GM19351 (cell line): ENCODE measurements around the gene WWOX.
"Not testable (repeated sequence)": the region's sequence is repeated elsewhere in the genome, so short reads cannot be mapped to it uniquely, and the experiment has no call there.

Source experiments
- ATAC-seq: cut with Tn5 transposase; IDR thresholded peaks from one replicate; pipeline ENCODE4 v1.9.1; 2021; ENCODE audit warnings: mild to moderate bottlenecking, moderate library complexity; ENCODE audit not compliant: unreplicated experiment

The WWOX gene

DNA sequence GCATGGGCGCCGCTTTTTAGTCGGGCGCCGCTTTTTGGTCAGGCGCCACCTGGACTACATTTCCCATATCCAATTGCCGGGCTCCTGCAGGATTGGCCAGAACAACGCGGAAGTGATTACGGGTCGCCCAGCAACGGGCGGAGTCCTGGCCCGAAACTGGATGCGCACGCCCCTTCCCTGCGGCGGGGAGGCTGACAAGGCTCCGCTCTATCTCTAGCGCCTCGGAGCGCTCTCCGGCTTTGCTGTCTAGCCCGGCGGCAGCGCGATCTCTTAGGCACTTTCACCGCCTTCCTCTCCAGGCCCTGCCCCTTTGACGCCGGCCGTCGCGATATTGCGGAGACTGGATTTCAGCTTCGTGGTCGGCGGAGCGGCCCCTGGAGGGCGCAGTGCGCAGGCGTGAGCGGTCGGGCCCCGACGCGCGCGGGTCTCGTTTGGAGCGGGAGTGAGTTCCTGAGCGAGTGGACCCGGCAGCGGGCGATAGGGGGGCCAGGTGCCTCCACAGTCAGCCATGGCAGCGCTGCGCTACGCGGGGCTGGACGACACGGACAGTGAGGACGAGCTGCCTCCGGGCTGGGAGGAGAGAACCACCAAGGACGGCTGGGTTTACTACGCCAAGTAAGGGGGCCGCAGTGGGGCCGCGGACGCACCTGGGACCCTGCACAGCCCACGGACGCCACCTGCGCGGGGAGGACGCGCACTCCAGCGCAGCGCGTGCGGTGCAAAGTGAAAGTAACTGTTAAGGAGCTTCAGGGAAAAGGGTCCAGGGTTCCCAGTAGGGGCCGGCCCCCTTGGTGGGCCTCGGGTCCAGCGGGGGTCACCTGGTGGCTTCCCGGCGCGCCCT is at the start of gene WWOX:
Gene WWOX (plus strand): TSS at position 384 of the 841 bp plus-strand sequence.
- peak; percentile 95 for ATAC-seq

DNA sequence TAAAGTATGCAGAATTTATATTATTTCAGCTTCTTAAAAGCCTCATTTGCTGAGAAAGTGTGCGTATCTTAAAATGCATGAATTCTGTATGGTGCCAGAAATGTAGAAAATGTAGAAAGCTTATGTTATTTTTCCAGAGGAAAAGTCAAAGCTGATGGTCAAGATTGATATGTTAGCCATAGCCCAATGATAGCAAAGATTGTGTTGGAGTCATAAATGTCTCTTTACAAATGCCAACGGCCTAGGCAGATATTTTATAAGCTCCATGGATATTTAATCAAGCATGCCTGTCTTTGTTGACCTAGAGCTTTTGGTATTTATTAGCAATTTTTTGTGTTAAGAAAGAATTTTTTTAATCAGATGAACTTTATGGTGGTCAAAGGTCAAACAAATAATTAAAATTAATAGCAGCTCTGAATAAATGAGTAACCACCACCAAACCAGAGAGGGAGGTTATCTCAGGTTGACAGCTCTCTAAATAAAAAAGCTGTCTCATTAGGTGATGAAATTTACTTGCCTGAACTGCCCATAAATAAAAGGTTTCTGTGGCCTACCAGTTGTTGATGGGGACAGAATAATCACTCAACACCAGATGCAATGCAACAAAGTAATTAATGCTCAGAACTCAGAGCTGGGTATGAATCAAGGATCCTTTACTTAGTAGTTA is 48.6 kb upstream of the WWOX start:
- no peak for ATAC-seq

DNA sequence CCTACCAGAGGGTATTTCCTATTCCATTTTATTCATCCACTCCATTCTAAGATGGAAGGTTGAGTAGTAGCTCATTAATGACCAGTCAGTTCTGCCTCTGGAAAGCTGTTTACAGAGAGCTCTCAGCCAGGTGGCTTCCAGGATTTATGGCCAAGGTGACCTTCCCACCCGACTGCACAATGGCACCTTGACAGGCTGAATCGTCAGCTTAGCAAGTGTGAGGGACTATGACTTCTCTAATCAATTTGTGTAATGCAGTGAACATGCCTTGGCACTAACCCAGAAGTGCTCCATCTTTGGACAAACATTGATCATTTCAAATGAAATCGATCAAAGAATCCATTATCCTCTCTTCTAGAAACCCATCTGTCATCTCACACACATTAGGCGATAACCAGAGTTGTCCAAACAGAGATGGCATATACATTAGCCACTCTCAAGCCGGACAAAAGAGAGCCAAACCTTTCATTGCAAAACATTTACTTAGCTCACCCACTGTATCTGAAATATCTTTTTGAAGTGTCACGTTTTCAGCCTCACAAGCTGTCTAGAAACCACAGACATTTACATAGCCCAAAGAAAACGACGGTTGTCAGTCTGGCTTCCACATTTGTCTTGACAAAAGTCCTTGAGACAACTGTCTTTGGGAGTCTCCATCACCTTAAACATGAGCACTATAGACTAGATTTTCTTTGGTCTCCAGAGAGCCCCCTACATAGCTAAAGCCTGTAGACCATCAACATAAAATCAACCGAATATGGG is 41.5 kb upstream of the WWOX start:
- ATAC-seq, result no peak

DNA sequence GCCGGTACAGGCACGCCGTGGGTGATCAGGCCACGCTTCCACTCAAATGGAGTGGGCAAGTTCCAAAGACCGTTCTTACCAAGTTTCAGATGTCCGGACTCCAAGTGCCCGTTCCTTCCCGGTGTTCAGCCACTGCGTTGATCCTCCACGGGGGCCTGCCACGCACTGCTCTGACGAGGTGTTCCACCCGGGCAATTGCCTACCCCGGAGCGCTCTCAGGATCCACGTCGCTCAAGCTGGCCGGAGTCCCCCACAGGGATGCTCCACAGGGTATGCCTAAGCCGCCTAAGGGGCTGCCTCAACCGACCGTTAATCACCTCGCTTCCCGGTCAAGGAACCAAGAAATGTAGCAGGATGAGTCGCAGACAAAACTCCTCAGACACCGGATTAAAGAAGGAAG is 39.6 kb upstream of the WWOX start:
- ATAC-seq, result not testable (repeated sequence)

DNA sequence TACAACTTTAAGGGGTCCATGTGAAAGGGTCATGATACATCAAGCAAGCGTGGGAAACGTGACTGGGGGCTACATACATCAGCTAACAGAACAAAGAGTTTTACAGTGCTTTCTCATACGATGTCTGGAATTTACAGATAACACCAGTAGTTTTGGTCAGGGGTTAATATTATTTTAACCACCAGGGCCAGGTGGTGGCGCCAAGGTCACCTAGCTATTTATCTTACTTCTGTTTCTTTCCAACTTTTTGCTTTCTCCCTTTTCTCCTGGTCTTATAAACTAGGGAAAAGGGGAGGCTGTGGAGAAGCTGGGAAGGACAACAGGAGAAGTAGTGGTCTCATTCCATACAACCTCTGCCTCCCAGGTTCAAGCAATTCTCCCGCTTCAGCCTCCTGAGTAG is 39.2 kb upstream of the WWOX start:
- no peak for ATAC-seq

DNA sequence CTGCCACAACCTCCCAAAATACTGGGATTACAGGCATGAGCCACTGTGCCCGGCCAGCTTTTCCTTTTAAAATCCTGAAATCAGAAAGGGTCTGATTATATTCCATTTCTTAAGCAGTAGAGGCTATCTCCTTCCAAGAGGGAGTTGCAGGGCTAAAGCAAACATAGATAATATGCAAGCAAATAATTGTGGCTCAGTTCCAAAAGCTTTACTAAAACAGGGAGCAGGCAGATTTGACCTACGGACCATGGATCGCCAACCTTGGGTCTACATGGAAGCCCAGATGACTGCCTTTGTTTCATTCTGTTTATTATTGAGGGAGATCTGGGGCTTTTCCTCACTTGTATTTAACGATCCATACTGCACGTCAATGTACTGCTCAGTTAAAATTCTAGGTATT is 38.6 kb upstream of the WWOX start:
- no peak for ATAC-seq

DNA sequence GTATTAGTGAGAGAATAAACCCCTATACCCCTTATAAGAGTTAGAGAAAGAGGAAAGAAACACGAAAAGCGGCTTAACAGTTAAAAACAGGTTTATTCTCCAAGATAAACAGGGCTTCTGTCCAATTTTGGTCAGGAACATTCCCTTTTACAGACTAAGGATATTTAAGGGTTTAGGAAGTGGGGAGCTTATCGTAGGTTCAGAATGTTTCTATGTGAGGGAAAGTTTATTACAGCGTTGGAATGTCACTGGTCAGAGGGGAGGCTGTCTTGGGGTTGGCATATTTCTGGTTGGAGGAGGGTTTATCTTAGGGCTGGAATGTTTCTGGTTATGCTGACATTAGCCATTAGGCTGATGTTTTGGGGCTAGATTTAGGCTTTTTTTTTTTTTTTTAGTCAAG is 34.1 kb upstream of the WWOX start:
- no peak for ATAC-seq

DNA sequence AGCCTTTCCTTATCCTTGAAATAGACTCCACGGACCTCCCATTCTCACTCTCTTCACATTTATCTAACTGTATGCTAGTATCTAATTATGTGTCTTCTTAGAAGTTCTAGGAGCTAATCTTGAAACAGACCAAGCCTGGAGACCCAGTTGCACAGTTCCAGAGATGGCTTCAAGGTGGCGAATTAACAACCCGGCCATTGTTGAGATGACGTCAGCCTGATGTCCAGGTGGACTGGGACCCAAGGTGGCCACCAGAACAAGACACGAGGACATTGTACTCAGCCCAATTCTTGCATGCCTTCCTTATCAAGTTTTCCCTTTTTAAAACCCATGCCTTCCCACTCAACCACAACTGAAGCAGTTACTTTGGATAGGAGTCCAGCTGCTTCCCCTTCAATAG is 29.5 kb upstream of the WWOX start:
- ATAC-seq, result no peak

DNA sequence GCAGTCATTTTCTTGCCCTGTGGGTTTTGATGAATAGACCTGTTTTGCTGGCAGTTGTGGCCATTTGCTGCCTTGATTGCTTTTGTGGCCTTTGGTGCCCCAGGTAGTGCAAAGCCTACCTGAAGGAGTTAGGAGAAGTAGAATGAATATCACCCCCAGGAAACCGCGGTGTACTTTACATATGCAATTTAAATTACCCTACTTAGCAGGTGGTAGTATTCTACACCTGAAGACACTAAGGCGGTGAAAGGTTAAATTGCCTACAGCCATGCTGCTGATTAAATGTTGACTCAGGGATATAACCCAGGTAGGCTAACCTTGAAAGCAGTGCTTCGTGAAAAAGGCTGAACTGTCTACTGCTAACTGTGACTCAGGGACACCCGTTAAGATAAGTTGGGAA is 27.2 kb upstream of the WWOX start:
- no peak for ATAC-seq

DNA sequence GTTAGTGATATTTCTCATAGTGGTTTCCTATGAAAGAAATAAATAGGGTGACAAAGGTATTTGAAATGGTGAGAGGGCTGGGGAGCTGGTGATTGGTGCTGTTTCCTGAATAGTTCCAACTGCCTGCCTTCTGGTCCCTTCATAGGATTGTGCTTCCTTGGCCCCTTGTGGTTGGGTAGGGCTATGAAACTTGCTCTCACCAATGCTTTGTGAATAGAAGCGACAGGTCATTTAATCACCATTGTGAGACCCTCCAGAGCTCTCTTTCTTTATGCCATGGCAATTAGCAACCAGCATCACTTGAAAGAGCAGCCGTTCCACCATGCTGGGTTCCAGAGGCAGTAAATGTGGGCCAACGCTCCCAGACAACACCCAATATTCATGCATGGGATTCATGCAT is 23.7 kb upstream of the WWOX start:
- no peak for ATAC-seq

DNA sequence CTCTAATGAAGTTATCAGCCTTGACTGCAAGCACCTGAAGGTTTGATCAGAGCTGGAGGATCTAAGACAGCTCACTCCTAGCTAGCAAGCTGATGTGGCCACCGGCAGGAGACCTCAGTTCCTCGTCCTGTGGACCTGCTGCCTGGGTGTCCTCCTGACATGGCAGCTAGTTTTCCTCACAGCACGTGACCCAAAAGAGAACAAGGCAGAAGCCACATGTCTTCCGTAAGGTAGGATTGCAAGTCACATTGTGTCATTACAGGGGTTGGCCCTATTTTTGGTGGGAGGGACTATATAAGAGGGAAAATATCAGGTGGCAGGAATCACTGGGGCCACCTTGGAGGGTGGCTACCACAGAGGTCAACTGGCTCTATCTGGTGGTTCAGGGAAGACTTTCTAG is 18.1 kb upstream of the WWOX start:
- ATAC-seq, result no peak

DNA sequence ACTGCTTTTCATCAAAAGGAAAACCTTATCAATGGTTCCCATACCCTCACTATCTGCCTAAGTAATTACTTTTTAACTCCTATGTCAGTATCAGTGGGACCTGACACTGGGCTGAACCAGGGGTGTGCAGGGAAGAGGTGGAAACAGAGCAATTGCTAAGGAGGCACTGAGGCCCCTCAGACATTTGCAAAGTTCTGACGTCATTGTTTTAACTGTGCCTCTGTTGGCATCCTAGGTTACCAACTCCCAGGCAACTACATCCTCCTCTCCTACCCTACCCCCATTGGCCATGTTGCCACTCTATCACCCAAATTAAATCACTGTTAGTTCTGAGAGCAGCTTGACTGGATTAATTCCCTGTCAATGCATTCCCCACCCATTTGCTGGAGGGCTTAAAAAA is 8.0 kb upstream of the WWOX start:
- ATAC-seq, result no peak

DNA sequence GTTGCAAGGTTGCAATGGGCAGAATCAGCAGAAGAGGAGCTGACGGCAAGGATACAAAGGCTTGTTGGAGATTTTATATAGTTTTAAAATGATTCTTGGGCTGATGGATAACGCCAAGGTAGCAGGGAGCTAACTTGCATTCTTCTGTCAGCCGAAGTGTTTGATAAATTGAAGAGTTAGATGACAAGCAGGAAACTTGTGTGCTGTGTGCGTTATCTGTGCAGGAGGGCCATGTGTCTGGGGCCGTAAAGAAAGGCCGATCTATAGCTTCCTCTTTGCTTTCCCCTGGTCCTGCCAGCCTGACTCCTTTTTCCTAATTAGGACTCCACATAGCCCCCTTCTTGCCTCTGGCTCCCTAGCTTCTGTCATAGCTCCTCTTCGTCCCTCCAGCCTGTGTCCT is 6.7 kb upstream of the WWOX start:
- ATAC-seq, result no peak

DNA sequence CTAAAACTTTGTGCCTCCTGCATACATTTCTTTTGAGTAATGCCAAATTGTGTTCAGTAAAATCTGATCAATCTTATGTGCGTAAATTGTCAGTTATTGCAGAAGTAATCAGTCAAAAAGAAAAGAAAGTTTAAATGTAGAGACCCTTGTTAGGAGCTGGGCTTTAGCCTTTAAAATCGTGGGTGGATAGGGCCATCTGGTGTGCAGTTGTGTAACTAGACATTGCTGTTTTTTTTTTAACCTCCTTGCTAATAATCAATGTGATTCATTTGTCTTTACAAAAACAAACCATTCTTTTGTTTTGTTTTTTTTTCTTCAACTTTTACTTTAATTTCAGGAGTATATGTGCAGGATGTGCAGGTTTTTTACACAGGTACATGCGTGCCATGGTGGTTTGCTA is 5.3 kb upstream of the WWOX start:
- ATAC-seq, result no peak

DNA sequence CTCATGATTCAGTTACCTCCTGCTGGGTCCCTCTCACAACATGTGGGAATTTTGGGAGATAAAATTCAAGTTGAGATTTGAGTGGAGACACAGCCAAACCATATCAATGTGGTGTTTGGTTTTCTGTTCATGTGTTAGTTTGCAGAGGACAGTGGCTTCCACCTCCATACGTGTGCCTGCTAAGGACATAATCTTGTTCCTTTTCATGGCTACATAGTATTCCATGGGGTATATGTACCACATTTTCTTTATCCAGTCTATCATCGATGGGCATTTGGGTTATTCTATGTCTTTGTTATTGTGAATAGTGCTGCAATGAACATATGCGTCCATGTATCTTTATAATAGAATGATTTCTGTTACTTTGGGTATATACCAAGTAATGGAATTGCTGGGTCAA is 4.5 kb upstream of the WWOX start:
- no peak for ATAC-seq

DNA sequence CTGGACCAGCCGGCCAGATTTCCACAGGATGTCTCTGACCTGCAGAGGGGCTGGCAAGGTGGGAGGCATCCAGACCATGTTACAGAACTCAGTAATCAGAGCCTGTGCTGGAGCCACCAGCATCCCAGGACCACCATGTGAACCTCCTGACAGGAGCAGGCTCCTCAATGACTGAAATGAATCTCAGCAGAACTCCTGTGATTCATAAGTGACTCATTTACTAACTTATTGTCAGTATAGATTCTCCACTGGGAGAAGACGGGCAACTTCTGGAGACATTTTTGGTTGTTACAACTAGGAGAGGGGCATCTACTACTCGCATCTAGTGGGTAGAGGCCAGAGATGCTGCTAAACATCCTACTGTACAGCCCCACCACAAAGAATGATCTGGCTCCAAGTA is 3.1 kb upstream of the WWOX start:
- ATAC-seq, result no peak

DNA sequence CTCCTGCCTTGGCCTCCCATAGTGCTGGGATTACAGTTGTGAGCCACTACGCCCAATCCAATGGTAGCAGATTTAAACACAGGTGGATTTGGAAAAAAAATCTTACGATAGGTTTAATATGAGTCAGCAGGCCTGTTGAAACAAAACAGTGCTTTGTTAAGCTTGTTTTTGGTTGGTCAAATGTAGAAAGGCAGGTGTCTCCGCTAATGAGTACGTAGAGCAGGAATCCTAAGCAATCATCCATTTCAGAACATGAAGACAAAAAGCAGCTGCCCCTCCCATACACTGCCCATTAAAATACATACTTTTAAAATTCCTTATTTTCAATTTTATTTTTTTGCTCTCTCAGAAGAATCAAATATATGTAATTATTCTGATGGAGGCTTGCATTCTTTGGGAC is 1.9 kb upstream of the WWOX start:
- ATAC-seq, result no peak

DNA sequence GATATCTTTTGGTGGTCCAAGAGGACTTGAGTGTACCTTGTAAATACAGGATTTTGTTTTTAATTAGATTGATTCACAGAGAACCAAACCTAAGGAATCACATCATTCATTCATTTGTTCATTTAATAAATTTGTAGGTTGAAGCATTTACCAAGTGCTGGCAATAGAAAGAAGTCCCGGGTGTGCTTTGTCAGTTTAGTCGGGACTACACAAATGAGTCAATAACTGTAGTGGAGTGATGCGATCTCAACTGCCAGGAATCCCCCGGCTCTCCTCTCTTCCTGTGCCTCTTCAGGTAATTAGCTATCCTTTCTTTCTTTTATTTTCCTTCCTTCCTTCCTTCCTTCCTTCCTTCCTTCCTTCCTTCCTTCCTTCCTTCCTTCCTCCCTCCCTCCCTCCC is 1.4 kb upstream of the WWOX start:
- no peak for ATAC-seq

DNA sequence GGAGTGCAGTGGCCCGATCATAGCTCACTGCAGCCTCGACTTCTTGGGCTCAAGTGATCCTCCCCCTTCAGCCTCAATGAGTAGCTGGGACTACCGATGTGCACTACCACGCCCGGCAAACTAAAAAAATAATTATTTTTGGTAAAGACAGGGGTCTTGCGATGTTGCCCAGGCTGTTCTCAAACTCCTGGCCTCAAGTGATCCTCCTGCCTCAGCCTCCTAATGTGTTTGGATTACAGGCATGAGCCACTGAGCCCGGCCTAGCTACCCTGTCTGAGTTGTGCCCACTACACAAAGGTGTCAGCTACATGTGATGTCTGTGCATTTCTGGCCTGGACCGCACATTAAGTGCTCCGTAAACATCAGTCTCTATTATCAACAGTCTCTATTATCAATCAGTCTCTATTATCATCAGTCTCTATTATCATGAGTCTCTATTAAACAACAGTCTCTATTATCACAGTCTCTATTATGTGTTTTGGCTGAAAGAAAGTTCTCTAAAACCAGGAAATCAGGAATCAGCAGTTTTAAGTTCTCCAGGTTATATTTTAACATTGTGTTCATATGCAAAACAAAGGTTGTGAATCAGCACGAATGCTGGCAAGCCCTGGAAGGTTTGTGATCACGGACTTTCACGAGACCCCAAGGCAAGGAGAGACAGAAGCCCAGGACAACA is 721 bp upstream of the WWOX start:
- no peak for ATAC-seq

DNA sequence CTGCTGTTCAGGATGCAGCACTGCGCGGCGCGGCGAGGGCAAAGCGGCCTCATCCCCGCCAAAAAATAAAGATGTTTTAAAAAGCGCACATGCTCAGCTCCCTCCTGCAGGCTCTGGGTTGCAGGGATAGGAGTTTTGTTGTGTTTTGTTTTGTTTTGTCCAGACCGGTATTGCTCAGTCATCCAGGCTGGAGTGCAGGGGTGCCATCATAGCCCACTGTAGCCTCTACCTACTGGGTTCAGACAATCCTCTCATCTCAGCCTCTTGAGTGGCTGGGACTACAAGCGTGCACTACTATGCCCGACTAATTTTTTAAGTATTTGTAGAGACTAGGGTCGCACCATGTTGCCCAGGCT is 636 bp downstream of the WWOX start:
- ATAC-seq, result peak; percentile 35

DNA sequence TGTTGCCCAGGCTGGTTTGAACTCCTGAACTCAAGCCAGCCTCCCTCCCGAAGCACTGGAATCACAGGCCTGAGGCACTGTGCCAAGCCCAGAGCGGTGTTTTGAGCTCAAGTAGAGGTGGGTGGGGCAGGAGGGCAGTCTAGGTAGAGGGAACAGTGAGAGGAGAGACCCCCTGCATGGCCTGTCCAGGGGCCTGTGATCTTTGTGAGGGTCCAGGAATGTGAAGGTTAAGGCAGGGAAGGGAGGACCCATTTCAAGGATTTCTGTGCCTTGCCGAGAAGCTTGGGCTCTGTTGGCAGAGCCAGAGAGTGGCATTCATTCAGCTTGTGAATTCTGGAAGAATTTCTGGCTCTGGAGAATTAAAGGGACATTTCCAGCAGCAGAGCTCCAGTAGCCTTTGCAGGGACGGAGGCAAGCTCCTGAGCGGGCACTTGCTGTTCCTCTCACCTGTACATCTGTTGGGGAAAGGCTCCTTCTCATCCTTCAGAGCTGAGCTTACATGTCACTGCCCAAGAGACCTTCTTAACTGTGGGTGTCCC is 2.7 kb downstream of the WWOX start:
- no peak for ATAC-seq
